Panc1 (cell line): ENCODE results near the gene FAM83C. TPM values are rescaled to one million over a fixed set of nuclear protein-coding genes. Genes with fewer than 3 reads are reported as not detected.
"Not testable (repeated sequence)": the region's sequence is repeated elsewhere in the genome, so short reads cannot be mapped to it uniquely, and the experiment has no call there.

Experiments used
- ATAC-seq: fragments of 200-7000 bp; cut with Tn5 transposase; 2 replicates; pipeline ENCODE4 v1.9.1; 2020; ENCODE audit warnings: mild to moderate bottlenecking, moderate library complexity
- BruUV-seq: library from RNA; stranded (reverse); fragments of 400-500 nt; replicated peaks from 2 replicates; lab custom pipeline; 2021; lab: Mats Ljungman, UMichigan
- CTCF ChIA-PET: fragments of 300-600 bp; sonication (Branson Sonifier 250); formaldehyde crosslinking; loops from one replicate; lab custom pipeline; 2022; ENCODE audit warnings: antibody characterized with exemption; lab: Charles Lee
- POLR2A ChIA-PET: fragments of 300-600 bp; sonication (Branson Sonifier 250); formaldehyde crosslinking; loops from one replicate; lab custom pipeline; 2022; ENCODE audit warnings: antibody characterized with exemption; lab: Charles Lee
- DNase-seq: peaks from one replicate; pipeline ENCODE4 v3.0.0-alpha.2; 2010; ENCODE audit warnings: low read depth, low spot score
- H3K27ac ChIP-seq: 2 replicates; pipeline ENCODE4 v1.5.1; 2011; ENCODE audit warnings: mild to moderate bottlenecking, low read length, inconsistent platforms
- H3K27me3 ChIP-seq: fragments of 200-500 bp; sonication (Bioruptor generic); 2 replicates; pipeline ENCODE4 v1.6.0; 2014; ENCODE audit warnings: low read length, inconsistent platforms; ENCODE audit not compliant: control insufficient read depth, insufficient read depth
- H3K36me3 ChIP-seq: fragments of 200-500 bp; sonication (Bioruptor generic); 2 replicates; pipeline ENCODE4 v1.5.1; 2014; ENCODE audit warnings: inconsistent platforms, mild to moderate bottlenecking, low read length, moderate library complexity; ENCODE audit not compliant: control insufficient read depth, insufficient read depth
- H3K4me1 ChIP-seq: 2 replicates; pipeline ENCODE4 v1.5.1; 2011; ENCODE audit warnings: inconsistent platforms, mild to moderate bottlenecking, low read length, moderate library complexity; ENCODE audit not compliant: control insufficient read depth, insufficient read depth
- H3K4me3 ChIP-seq, 2 experiments: 2 replicates each; pipeline ENCODE4 v1.5.1; 2011 to 2012; ENCODE audit warnings: low read depth in 2 of 2, low read length in 2 of 2, mild to moderate bottlenecking in 2 of 2, inconsistent platforms in 1 of 2, moderate library complexity in 1 of 2
- H3K9me3 ChIP-seq: fragments of 200-500 bp; sonication (Bioruptor generic); 2 replicates; pipeline ENCODE4 v1.5.1; 2014; ENCODE audit warnings: low read depth, mild to moderate bottlenecking, inconsistent platforms, low read length, moderate library complexity; ENCODE audit not compliant: control insufficient read depth, insufficient read depth
- CTCF ChIP-seq: fragments of 450-650 bp; IDR thresholded peaks from 2 replicates; pipeline ENCODE4 v1.5.1; 2017; ENCODE audit warnings: mild to moderate bottlenecking
- POLR2AphosphoS5 ChIP-seq: IDR thresholded peaks from 2 replicates; pipeline ENCODE4 v1.6.1; 2012; ENCODE audit warnings: mild to moderate bottlenecking, low read depth, low read length, moderate library complexity
- REST ChIP-seq, 2 experiments: IDR thresholded peaks; 2 replicates each; pipeline ENCODE4 v1.6.1; 2011 to 2012; ENCODE audit warnings: low read depth in 2 of 2, control low read depth in 1 of 2, low read length in 1 of 2, mild to moderate bottlenecking in 1 of 2, moderate library complexity in 1 of 2; ENCODE audit not compliant: insufficient read depth in 1 of 2
- SIN3A ChIP-seq: IDR thresholded peaks from 2 replicates; pipeline ENCODE4 v1.6.1; 2012; ENCODE audit warnings: low read depth, mild to moderate bottlenecking, low read length, moderate library complexity, borderline replicate concordance; ENCODE audit not compliant: insufficient read depth
- TCF7L2 ChIP-seq: IDR thresholded peaks from 2 replicates; pipeline ENCODE4 v1.6.1; 2011; ENCODE audit warnings: mild to moderate bottlenecking, low read depth, low read length, inconsistent platforms
- in situ Hi-C: cut with HindIII; loops from 2 replicates; pipeline ENCODE4 v1.10.0; 2016; ENCODE audit warnings: low sequenced_read_pairs, low pct_unique_long_range_greater_than_20kb
- intact Hi-C: fragments of 100-400 bp; cut with micrococcal nuclease; formaldehyde crosslinking; loops from one replicate; pipeline ENCODE4 v1.10.0; 2022; ENCODE audit not compliant: unreplicated experiment
- total RNA-seq: library from RNA; stranded (reverse); gene quantifications from one replicate; pipeline ENCODE4 v1.2.1, GENCODE V29; 2021; ENCODE audit not compliant: unreplicated experiment

The FAM83C gene
- total RNA-seq, 1 experiment from 2014 or later, result not detected

- Histone ChIP-seq H3K4me3 (no peak overlapping the region), H3K27me3 (no peaks in the 10 kb centered on the region), H3K9me3 (no peaks in the 10 kb centered on the region), H3K4me1 (peaks cover 7% of the 10 kb centered on the region), H3K36me3 (no peaks in the 10 kb centered on the region), H3K27ac (no peak overlapping the region)
- intact Hi-C loops (no loop called here), in situ Hi-C loops (no loop called here)
- ChIA-PET CTCF (no interaction called here), POLR2A (interaction anchor here (0.6 kb wide), 1 partner anchor 201 kb away, joined by 5 read pairs; no protein-coding TSS in a partner anchor)
- DNase-seq, result no peak
- no TSS peak for BruUV-seq
- no peak for ATAC-seq
- TF ChIP-seq CTCF (no peak), REST (IDR thresholded peaks at IDR 0.05; ENCODE audit: insufficient read depth in 1 of 2, low read depth in 2 of 2, low read length in 1 of 2) (no peak), TCF7L2 (no peak), SIN3A (no peak), POLR2AphosphoS5 (no peak)
Measured at GRCh38 chr20:35253010-35253409, 39.2 kb downstream of the FAM83C start.

GRCh38 chr20:35252598-35252997 lies 39.6 kb downstream of the FAM83C start:
- H3K27ac ChIP-seq, H3K27me3 ChIP-seq, H3K36me3 ChIP-seq, in situ Hi-C loops, H3K4me3 ChIP-seq, CTCF ChIA-PET, BruUV-seq, H3K9me3 ChIP-seq, H3K4me1 ChIP-seq, ATAC-seq, DNase-seq, intact Hi-C loops, POLR2A ChIA-PET: not testable (repeated sequence)

GRCh38 chr20:35252037-35252461 lies 40.2 kb downstream of the FAM83C start:
- Histone ChIP-seq H3K4me1 (no peaks in the 10 kb centered on the region), H3K36me3 (no peaks in the 10 kb centered on the region), H3K4me3 (no peak overlapping the region), H3K27me3 (no peaks in the 10 kb centered on the region), H3K27ac (no peak overlapping the region), H3K9me3 (no peaks in the 10 kb centered on the region)
- ChIA-PET POLR2A (no interaction called here), CTCF (no interaction called here)
- TF ChIP-seq TCF7L2 (no peak), POLR2AphosphoS5 (no peak), REST (IDR thresholded peaks at IDR 0.05; ENCODE audit: insufficient read depth in 1 of 2, low read depth in 2 of 2, low read length in 1 of 2) (no peak), SIN3A (no peak), CTCF (no peak)
- no TSS peak for BruUV-seq
- no peak for ATAC-seq
- intact Hi-C loops (no loop called here), in situ Hi-C loops (no loop called here)
- DNase-seq, result no peak
